Nephron progenitor cell (in vitro differentiated cells): ENCODE measurements around the gene SNX7.

Source experiments
- DNase-seq: peaks from one replicate; pipeline ENCODE4 v3.0.0; 2021
- H3K27ac Mint-ChIP-seq: 2 replicates; pipeline ENCODE4 v1.8.0; 2021; ENCODE audit warnings: mild to moderate bottlenecking, moderate library complexity, mixed read lengths
- H3K27me3 Mint-ChIP-seq: 2 replicates; pipeline ENCODE4 v1.8.0; 2021; ENCODE audit warnings: mild to moderate bottlenecking, low read depth, mixed read lengths; ENCODE audit not compliant: poor library complexity
- H3K36me3 Mint-ChIP-seq: 2 replicates; pipeline ENCODE4 v1.8.0; 2021; ENCODE audit warnings: low read depth, mixed read lengths
- H3K4me1 Mint-ChIP-seq: 2 replicates; pipeline ENCODE4 v1.8.0; 2021; ENCODE audit warnings: mixed read lengths
- H3K4me3 Mint-ChIP-seq: 2 replicates; pipeline ENCODE4 v1.8.0; 2021; ENCODE audit warnings: mild to moderate bottlenecking, moderate library complexity, mixed read lengths
- H3K9me3 Mint-ChIP-seq: 2 replicates; pipeline ENCODE4 v1.8.0; 2021; ENCODE audit warnings: mild to moderate bottlenecking, moderate library complexity, mixed read lengths
- CTCF ChIP-seq: fragments of 200-600 bp; sonication (generic); IDR thresholded peaks from 2 replicates; pipeline ENCODE4 v1.5.0; 2021; ENCODE audit warnings: antibody characterized with exemption

The SNX7 gene

GRCh38 chr1:98737835-98738234 is 76.3 kb downstream of the SNX7 start:
- no peak for DNase-seq
- no peak overlapping the region for H3K4me3 Mint-ChIP-seq
- no peaks in the 10 kb centered on the region for H3K9me3 Mint-ChIP-seq
- no peak for TF ChIP-seq CTCF
- H3K27ac Mint-ChIP-seq = no peak overlapping the region
- H3K27me3 Mint-ChIP-seq = no peaks in the 10 kb centered on the region
- no peaks in the 10 kb centered on the region for H3K36me3 Mint-ChIP-seq
- peaks cover 29% of the 10 kb centered on the region for H3K4me1 Mint-ChIP-seq

- H3K9me3 Mint-ChIP-seq = no peaks in the 10 kb centered on the region
- no peaks in the 10 kb centered on the region for H3K27me3 Mint-ChIP-seq
- no peak for DNase-seq
- H3K27ac Mint-ChIP-seq = peak overlapping the region; percentile 67
- peaks cover 20% of the 10 kb centered on the region for H3K4me1 Mint-ChIP-seq
- H3K4me3 Mint-ChIP-seq = no peak overlapping the region
- TF ChIP-seq CTCF = no peak
- H3K36me3 Mint-ChIP-seq = no peaks in the 10 kb centered on the region
Observed at GRCh38 chr1:98739762-98740161, 78.2 kb downstream of the SNX7 start.

- H3K4me1 Mint-ChIP-seq = peaks cover 8% of the 10 kb centered on the region
- H3K27ac Mint-ChIP-seq = no peak overlapping the region
- no peak overlapping the region for H3K4me3 Mint-ChIP-seq
- no peak for TF ChIP-seq CTCF
- DNase-seq = no peak
- no peaks in the 10 kb centered on the region for H3K36me3 Mint-ChIP-seq
- no peaks in the 10 kb centered on the region for H3K27me3 Mint-ChIP-seq
- H3K9me3 Mint-ChIP-seq = no peaks in the 10 kb centered on the region
Observed at GRCh38 chr1:98741164-98741563, 79.6 kb downstream of the SNX7 start.

GRCh38 chr1:98749152-98749756 is 87.7 kb downstream of the SNX7 start:
- Mint-ChIP-seq H3K9me3 (no peaks in the 10 kb centered on the region), H3K27ac (no peak overlapping the region), H3K27me3 (no peaks in the 10 kb centered on the region), H3K4me3 (no peak overlapping the region), H3K4me1 (no peaks in the 10 kb centered on the region), H3K36me3 (no peaks in the 10 kb centered on the region)
- peak; percentile 39 for TF ChIP-seq CTCF
- DNase-seq = no peak

- no peaks in the 10 kb centered on the region for H3K36me3 Mint-ChIP-seq
- no peaks in the 10 kb centered on the region for H3K9me3 Mint-ChIP-seq
- no peak for TF ChIP-seq CTCF
- DNase-seq = no peak
- H3K4me3 Mint-ChIP-seq = no peak overlapping the region
- H3K27me3 Mint-ChIP-seq = no peaks in the 10 kb centered on the region
- no peak overlapping the region for H3K27ac Mint-ChIP-seq
- H3K4me1 Mint-ChIP-seq = no peaks in the 10 kb centered on the region
Observed at GRCh38 chr1:98754176-98754575, 92.7 kb downstream of the SNX7 start.

- Mint-ChIP-seq H3K27me3 (no peaks in the 10 kb centered on the region), H3K4me3 (no peak overlapping the region), H3K36me3 (no peaks in the 10 kb centered on the region), H3K4me1 (peaks cover 5% of the 10 kb centered on the region), H3K27ac (no peak overlapping the region), H3K9me3 (no peaks in the 10 kb centered on the region)
- no peak for DNase-seq
- no peak for TF ChIP-seq CTCF
Observed at GRCh38 chr1:98761219-98761865, 99.8 kb downstream of the SNX7 start.
